Esophagus squamous epithelium (tissue), 5 donors: ENCODE measurements around the gene GRK4. TPM values are rescaled to one million over a fixed set of nuclear protein-coding genes. Genes with fewer than 3 reads are reported as not detected.

Experiments used
- DNase-seq: peaks from one replicate; lab custom pipeline; 2025; lab: John Stamatoyannopoulos, UW
- H3K27ac ChIP-seq, 4 donors: fragments of 200-600 bp; sonication (generic); one replicate each; pipeline ENCODE4 v1.5.1; 2016 to 2019; ENCODE audit warnings: mild to moderate bottlenecking in 1 of 4
- H3K27me3 ChIP-seq, 4 donors: fragments of 200-600 bp; sonication (generic); 1 replicate in 3 of 4; 2 replicates in 1 of 4; pipeline versions ENCODE4 v1.5.1 to v1.6.0; 2017 to 2021; ENCODE audit warnings: antibody characterized with exemption in 1 of 4
- H3K36me3 ChIP-seq, 3 donors: fragments of 200-600 bp; sonication (generic); one replicate each; pipeline ENCODE4 v1.5.1; 2016 to 2019
- H3K4me1 ChIP-seq, 3 donors: fragments of 200-600 bp; sonication (generic); one replicate each; pipeline ENCODE4 v1.5.1; 2017 to 2019
- H3K4me3 ChIP-seq, 4 donors: fragments of 200-600 bp; sonication (generic); 1 replicate in 3 of 4; 2 replicates in 1 of 4; pipeline ENCODE4 v1.5.1; 2016 to 2019; ENCODE audit warnings: mild to moderate bottlenecking in 2 of 4, moderate library complexity in 1 of 4
- H3K9me3 ChIP-seq, 3 donors: fragments of 200-600 bp; sonication (generic); one replicate each; pipeline ENCODE4 v1.5.1; 2016 to 2019
- POLR2A ChIP-seq, 4 donors: fragments of 450-650 bp; IDR thresholded peaks; one replicate each; pipeline ENCODE4 v1.6.1; 2017; ENCODE audit warnings: antibody characterized with exemption in 4 of 4, mild to moderate bottlenecking in 4 of 4, moderate library complexity in 3 of 4
- WGBS, 2 donors: methylation state at CpG; one replicate each; pipeline ENCODE4 v1.1.5; 2018; 5-methylcytosine and 5-hydroxymethylcytosine counted together
- intact Hi-C: fragments of 100-400 bp; cut with DNase I; formaldehyde crosslinking; loops from one replicate; pipeline ENCODE4 v1.15.0; 2022
- total RNA-seq, 4 donors: library from RNA; depleted of rRNA; stranded (reverse); fragments of >200 nt; gene quantifications; one replicate each; pipeline ENCODE4 v1.1.0, GENCODE V29; 2016
- TF ChIP-seq, protein P1 (sequence below), 6 experiments: fragments of 450-650 bp in 4 of 6; fragments of 200-600 bp in 2 of 6; sonication (generic) in 2 of 6; IDR thresholded peaks; one replicate each; pipeline ENCODE4 v1.5.1; 2016 to 2019; ENCODE audit warnings: antibody characterized with exemption in 6 of 6, mild to moderate bottlenecking in 4 of 6, moderate library complexity in 4 of 6
- donor health status: DM: yes; HTN: yes; CAD: no.

Gene GRK4
- total RNA-seq, 4 donors from 2014 or later: 2.9 to 5.5 (median 3.7) TPM

DNA sequence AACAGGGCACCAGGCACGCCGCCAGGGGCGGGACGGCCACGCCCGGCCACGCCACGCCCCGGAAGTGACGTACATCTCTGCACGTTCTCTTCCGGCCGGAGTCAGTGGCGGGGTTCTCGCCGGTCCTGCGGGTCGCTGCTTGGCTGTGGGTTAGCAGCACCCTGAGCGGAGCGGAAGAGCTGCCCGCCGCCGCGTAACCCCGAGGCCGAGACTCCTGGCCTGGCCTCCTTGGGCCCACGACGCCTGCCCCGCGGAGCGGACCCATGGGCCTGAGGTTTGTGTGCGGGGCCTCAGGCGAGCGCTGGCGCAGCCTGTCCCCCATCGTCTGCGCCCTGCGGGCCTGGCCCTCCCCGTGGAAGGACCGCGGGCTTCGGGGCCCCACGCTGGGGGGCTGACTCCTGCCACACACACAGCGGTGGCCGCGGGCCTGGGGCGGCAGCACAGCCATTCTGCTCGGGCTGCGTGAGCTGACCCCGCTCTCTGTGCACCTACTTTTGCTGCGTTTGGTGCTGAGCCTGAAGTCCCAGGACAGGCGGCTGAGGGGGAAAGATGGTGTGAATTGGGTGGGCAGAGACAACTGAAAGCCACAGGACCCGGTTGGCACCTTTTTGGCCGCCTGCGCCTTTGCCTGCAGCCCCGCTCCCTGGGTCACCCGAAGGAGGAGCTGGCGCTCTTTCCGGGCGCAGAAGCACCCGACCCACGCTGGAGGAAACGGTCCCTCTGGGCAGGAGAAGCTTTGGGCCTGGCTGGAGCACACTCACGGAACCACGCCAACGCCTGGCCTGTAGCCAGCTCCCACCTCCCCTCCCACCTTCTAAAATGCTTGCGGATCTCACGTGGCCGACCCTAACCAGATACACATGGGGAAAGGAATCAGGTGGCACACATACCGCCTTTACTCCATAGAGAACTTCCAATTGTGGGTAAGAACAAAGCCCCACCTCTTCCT lies 28.3 kb upstream of the GRK4 start:
- Histone ChIP-seq H3K27me3 (no peaks in the 10 kb centered on the region), H3K27ac (peak overlapping the region; percentile 93 to 98 (median 95)), H3K4me1 (peaks cover 35 to 81% (median 49%) of the 10 kb centered on the region in 3 donors), H3K9me3 (no peaks in the 10 kb centered on the region), H3K36me3 (peaks cover 11 to 49% (median 25%) of the 10 kb centered on the region in 3 donors), H3K4me3 (peak overlapping the region; percentile 86 to 97 (median 91))
- intact Hi-C loops: loop anchor here (5.0 kb wide), 1 partner anchor 173 kb away; no protein-coding TSS in a partner anchor
- TF ChIP-seq, protein P1, sequence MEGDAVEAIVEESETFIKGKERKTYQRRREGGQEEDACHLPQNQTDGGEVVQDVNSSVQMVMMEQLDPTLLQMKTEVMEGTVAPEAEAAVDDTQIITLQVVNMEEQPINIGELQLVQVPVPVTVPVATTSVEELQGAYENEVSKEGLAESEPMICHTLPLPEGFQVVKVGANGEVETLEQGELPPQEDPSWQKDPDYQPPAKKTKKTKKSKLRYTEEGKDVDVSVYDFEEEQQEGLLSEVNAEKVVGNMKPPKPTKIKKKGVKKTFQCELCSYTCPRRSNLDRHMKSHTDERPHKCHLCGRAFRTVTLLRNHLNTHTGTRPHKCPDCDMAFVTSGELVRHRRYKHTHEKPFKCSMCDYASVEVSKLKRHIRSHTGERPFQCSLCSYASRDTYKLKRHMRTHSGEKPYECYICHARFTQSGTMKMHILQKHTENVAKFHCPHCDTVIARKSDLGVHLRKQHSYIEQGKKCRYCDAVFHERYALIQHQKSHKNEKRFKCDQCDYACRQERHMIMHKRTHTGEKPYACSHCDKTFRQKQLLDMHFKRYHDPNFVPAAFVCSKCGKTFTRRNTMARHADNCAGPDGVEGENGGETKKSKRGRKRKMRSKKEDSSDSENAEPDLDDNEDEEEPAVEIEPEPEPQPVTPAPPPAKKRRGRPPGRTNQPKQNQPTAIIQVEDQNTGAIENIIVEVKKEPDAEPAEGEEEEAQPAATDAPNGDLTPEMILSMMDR (IDR thresholded peaks at IDR 0.05): peak in 3 of 6 experiments; percentile 22 to 31 (median 25)
- TF ChIP-seq POLR2A (IDR thresholded peaks at IDR 0.05): peak; percentile 31 to 99 (median 92)
- peak; percentile 70 for DNase-seq
- 3 to 20% methylated on average over 1 to 18 of the region's 70 CpGs for WGBS, 2 donors

DNA sequence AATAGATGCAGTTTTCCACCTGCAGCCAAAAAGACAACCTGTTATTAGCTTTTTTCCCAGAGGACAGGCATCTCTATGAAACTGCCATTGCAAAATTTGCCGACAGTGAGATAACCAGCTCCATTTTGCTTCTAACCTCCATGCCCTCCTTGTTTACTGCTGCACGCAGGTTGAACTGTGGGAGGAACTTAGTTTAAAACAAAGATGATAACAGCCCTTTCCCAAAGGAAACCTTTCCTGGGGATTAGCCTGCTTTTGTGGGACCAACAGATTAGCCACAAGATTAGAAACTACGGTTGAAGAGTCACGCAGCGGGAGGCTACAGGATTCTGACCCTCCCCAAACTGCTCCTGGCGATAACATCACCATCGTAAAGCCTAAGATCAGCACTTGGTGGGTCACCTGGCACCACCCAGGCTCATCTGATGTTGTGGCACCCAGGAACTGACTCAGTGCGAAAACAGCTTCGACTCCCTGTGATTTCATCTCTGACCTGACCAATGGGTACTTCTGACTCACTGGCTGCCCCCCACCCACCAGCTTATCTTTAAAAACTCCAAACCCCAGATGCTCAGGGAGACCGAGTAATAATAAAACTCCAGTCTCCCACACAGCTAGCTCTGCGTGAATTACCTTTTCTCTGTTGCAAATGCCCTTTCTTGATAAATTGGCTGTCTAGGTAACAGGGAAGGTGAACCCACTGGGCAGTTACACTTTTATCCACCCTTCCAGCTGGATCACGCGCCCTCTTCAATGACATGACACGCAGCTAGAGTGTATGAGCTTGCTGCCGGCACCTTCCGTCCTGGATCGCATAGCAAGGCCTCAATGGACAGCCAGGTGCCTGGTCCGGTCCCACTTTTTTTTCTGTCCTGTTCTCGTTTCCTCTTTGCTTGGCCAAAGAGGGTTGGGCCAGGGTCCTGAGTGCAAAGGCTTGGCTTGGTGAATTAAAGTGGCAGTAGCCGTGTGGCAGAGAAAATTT lies 27.3 kb upstream of the GRK4 start:
- 54 to 74% methylated on average over 14 to 20 of the region's 20 CpGs for WGBS, 2 donors
- H3K4me3 ChIP-seq: peak overlapping the region; percentile 86 to 97 (median 91)

DNA sequence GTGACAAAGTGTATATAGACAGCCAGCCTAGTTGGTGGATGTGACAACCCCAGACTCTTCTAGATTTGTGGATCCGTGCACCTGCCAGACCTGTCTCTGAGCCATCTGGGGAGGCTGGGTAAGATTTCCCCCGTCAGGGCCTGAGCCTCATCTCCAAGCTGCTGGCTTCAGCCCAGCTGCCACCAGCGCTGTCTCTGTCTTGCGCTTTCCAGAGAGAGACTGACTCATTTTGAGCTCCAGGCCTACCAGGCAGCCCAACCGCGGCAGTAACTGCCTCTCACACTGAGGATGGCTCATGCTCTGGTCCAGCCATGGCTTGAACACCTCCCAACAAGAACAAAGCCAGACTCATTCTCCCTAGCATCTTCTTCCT lies 26.6 kb upstream of the GRK4 start:
- TF ChIP-seq, protein P1 (IDR thresholded peaks at IDR 0.05): no peak
- TF ChIP-seq POLR2A (IDR thresholded peaks at IDR 0.05): no peak
- DNase-seq: no peak
- H3K27ac ChIP-seq: peak overlapping the region; percentile 68 to 98 (median 84)
- no peaks in the 10 kb centered on the region for H3K9me3 ChIP-seq
- intact Hi-C loops: loop anchor here (5.0 kb wide), 1 partner anchor 174 kb away; no protein-coding TSS in a partner anchor
- H3K4me3 ChIP-seq: peak overlapping the region in 1 of 4 donors; percentile 24
- H3K27me3 ChIP-seq: no peaks in the 10 kb centered on the region
- peaks cover 27 to 49% (median 29%) of the 10 kb centered on the region in 3 donors for H3K36me3 ChIP-seq
- peaks cover 35 to 67% (median 40%) of the 10 kb centered on the region in 3 donors for H3K4me1 ChIP-seq
- WGBS, 2 donors: 46 to 60% methylated on average over 2 to 4 of the region's 6 CpGs

More for the DNA sequence above, 27.3 kb upstream of the GRK4 start:
- no peak for DNase-seq
- H3K36me3 ChIP-seq: peaks cover 20 to 49% (median 25%) of the 10 kb centered on the region in 3 donors
- peak overlapping the region; percentile 93 to 98 (median 95) for H3K27ac ChIP-seq
- TF ChIP-seq, protein P1 (IDR thresholded peaks at IDR 0.05): no peak
- TF ChIP-seq POLR2A (IDR thresholded peaks at IDR 0.05): no peak
- intact Hi-C loops: loop anchor here (5.0 kb wide), 1 partner anchor 174 kb away; no protein-coding TSS in a partner anchor
- peaks cover 35 to 74% (median 47%) of the 10 kb centered on the region in 3 donors for H3K4me1 ChIP-seq
- no peaks in the 10 kb centered on the region for H3K27me3 ChIP-seq
- H3K9me3 ChIP-seq: no peaks in the 10 kb centered on the region

DNA sequence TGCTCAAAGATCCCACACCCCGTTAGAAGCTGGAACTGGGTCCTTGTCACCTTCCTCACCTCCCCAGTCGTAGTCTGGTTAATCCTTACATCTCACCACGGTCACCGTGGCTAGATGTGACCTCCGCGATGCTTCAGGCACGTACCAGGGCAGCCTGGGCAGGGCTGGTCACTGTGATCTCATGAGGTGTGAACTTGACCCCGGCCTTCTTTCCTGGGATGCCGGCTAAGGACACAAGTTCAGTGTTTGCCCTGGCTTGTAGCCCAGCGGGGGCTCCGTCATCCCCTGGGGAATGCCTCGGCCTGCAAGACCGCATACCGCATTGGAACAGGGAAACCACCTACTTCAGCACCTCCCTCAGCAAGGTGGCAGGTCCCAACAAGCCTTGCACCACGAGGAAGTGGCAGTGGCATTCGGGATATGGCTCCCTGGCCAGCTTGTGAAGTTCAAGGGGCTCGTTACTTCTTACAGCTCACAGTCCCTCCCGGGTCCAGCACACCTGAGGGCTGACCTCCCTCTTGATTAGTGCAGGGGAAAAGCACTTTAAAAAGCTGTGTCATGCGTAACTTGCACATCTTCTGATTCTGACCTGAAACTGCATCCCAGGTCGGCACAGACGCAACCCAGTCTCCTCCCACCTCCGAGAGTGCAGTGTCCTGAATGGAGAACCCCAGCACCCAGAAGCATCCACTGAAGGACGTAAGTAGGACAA lies 26.1 kb upstream of the GRK4 start:
- Histone ChIP-seq H3K4me3 (peak overlapping the region in 3 of 4 donors; percentile 5 to 24 (median 21)), H3K9me3 (no peaks in the 10 kb centered on the region), H3K36me3 (peaks cover 30 to 50% (median 35%) of the 10 kb centered on the region in 3 donors), H3K4me1 (peaks cover 34 to 62% (median 35%) of the 10 kb centered on the region in 3 donors), H3K27me3 (no peaks in the 10 kb centered on the region), H3K27ac (peak overlapping the region; percentile 68 to 98 (median 84))
- WGBS, 2 donors: 43 to 52% methylated on average over 8 to 13 of the region's 23 CpGs
- TF ChIP-seq POLR2A (IDR thresholded peaks at IDR 0.05): no peak
- TF ChIP-seq, protein P1 (IDR thresholded peaks at IDR 0.05): no peak
- no peak for DNase-seq
- intact Hi-C loops: loop anchor here (5.0 kb wide), 1 partner anchor 175 kb away; no protein-coding TSS in a partner anchor
